ENCODE results near the gene MMP12. TPM values are rescaled to one million over a fixed set of nuclear protein-coding genes. Genes with fewer than 3 reads are reported as not detected.
"Not testable (repeated sequence)": the region's sequence is repeated elsewhere in the genome, so short reads cannot be mapped to it uniquely, and the experiment has no call there.

Gene MMP12
- total RNA-seq, 1 donor from 2014 or later: not detected

DNA sequence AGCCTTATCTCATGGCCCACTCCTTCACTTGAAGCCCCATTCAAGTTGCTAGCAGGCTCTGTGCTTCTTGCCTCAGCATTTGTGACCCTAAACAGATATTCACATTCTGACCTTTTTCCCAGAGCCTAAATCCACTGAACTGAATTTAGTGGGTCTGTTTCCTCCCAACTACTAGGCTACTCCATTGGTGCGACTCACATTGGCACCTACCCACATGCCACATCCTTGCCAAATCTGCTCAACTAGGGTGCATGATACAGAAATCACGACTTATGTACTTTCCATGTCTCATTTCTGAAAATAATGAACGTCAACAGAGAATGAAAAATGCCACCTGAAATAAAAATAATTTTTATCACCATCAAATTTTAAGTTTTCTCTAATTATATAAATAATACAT, 8.4 kb upstream of the MMP12 start:
- H3K4me1 Mint-ChIP-seq: no peaks in the 10 kb centered on the region
- H3K9me3 Mint-ChIP-seq: no peaks in the 10 kb centered on the region
- no peak for DNase-seq (ENCODE audit: low spot score in 2 of 2, unreplicated experiment in 2 of 2)
- H3K27ac Mint-ChIP-seq: no peak overlapping the region
- TF ChIP-seq, protein P1, sequence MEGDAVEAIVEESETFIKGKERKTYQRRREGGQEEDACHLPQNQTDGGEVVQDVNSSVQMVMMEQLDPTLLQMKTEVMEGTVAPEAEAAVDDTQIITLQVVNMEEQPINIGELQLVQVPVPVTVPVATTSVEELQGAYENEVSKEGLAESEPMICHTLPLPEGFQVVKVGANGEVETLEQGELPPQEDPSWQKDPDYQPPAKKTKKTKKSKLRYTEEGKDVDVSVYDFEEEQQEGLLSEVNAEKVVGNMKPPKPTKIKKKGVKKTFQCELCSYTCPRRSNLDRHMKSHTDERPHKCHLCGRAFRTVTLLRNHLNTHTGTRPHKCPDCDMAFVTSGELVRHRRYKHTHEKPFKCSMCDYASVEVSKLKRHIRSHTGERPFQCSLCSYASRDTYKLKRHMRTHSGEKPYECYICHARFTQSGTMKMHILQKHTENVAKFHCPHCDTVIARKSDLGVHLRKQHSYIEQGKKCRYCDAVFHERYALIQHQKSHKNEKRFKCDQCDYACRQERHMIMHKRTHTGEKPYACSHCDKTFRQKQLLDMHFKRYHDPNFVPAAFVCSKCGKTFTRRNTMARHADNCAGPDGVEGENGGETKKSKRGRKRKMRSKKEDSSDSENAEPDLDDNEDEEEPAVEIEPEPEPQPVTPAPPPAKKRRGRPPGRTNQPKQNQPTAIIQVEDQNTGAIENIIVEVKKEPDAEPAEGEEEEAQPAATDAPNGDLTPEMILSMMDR (IDR thresholded peaks at IDR 0.05; ENCODE audit: unreplicated experiment): no peak
- H3K27me3 Mint-ChIP-seq (ENCODE audit: low read depth): peaks cover 2% of the 10 kb centered on the region
- H3K4me3 Mint-ChIP-seq: no peak overlapping the region
- no peaks in the 10 kb centered on the region for H3K36me3 Mint-ChIP-seq

DNA sequence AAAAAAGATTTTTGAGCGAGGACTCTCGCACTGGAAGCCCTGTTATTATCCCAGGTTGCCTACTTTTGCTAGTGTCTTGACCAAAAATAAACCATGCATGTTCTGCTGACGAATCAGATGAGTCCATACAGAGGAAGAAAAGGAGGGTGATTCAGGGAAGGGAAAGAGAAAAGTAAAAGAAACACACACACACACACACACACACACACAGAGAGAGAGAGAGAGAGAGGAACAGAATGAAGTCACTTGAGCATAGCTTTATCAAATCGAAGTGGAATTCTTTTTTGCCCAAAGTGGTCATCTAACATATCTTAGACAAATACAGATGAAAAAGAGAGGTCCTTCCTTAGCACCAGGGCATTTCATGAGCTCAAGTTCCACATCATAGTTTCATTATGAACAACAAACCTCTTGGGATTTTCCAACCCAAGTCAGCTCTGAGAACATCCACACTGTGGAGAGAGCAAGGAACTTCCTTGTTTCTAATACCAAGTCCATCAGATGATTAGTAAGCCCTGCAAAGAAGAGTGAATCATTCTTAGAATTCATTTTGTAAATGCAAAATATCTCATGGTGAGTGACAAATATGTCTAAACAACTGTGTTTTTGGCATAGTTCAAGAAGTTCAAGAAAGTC, 7.7 kb upstream of the MMP12 start:
- Mint-ChIP-seq H3K4me3 (no peak overlapping the region), H3K9me3 (no peaks in the 10 kb centered on the region), H3K4me1 (no peaks in the 10 kb centered on the region), H3K27me3 (ENCODE audit: low read depth) (peaks cover 2% of the 10 kb centered on the region), H3K36me3 (no peaks in the 10 kb centered on the region), H3K27ac (no peak overlapping the region)
- TF ChIP-seq, protein P1 (IDR thresholded peaks at IDR 0.05; ENCODE audit: unreplicated experiment): no peak
- no peak for DNase-seq (ENCODE audit: low spot score in 2 of 2, unreplicated experiment in 2 of 2)

DNA sequence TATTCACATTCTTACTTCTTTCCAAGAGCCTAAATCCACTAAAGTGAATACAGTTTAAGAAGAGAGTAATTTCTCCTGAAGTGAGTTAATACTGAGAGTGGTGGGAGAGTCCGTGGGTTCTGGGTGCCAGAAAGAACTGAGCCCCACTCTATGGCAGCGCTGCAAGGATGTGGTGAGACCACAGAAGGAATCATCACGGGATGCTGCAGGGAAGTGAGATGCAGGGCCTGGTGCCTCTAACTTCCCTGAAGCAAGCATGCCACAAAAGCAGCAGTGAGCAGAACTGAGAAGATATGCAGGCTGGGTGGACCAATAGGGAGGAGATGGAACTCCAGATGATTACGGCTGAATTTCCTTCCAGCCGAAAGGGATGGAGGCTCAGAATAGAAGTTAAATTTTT, 5.0 kb upstream of the MMP12 start:
- H3K36me3 Mint-ChIP-seq: no peaks in the 10 kb centered on the region
- no peak for DNase-seq (ENCODE audit: low spot score in 2 of 2, unreplicated experiment in 2 of 2)
- TF ChIP-seq, protein P1 (IDR thresholded peaks at IDR 0.05; ENCODE audit: unreplicated experiment): no peak
- no peaks in the 10 kb centered on the region for H3K4me1 Mint-ChIP-seq
- H3K4me3 Mint-ChIP-seq: no peak overlapping the region
- no peaks in the 10 kb centered on the region for H3K9me3 Mint-ChIP-seq
- H3K27ac Mint-ChIP-seq: no peak overlapping the region
- H3K27me3 Mint-ChIP-seq (ENCODE audit: low read depth): peaks cover 2% of the 10 kb centered on the region

DNA sequence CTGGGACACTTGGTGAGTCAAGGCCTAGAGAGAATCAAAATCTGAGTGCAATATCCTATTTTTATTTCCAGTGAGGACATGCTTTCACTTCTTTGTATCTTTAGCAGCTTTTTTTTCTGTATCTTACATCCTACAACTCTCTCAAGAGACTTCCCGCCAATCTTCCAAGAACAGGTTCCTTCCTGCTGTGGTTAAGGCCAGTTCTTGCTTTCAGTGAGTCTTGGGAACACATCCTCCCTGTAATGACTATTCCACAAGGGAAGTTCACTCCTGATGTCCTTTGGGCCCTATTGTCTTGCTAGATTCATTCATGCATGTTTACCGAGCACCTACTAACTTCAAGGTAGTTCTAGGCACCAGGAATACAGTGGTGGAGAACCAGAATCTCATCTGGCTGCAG, 3.8 kb upstream of the MMP12 start:
- TF ChIP-seq, protein P1 (IDR thresholded peaks at IDR 0.05; ENCODE audit: unreplicated experiment): no peak
- Mint-ChIP-seq H3K27ac (no peak overlapping the region), H3K27me3 (ENCODE audit: low read depth) (peaks cover 2% of the 10 kb centered on the region), H3K4me3 (no peak overlapping the region), H3K9me3 (no peaks in the 10 kb centered on the region), H3K4me1 (no peaks in the 10 kb centered on the region), H3K36me3 (no peaks in the 10 kb centered on the region)
- DNase-seq (ENCODE audit: low spot score in 2 of 2, unreplicated experiment in 2 of 2): no peak

DNA sequence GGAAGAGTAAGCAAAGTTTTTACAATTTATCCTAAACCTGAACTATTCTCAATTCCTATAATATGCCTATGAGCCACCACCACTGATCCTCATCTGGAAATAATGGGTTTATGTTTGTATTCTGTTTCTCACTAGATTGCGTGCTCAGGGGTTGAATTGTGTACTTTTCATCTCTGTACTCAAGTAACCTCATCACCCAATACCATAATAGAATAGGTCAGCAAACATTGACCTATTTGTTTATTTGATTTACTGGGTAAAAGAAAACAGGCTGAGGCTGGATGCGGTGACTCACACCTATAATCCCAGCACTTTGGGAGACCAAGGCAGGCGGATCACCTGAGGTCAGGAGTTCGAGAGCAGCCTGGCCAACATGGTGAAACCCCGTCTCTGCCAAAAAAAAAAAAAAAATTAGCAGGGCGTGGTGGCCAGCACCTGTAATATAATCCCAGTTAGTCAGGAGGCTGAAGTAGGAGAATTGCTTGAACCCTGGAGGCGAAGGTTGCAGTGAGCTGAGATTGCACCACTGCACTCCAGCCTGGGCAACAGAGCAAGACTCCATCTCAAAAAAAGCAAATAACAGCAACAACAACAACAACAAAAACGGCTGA, 5.3 kb downstream of the MMP12 start:
- not testable (repeated sequence) for H3K9me3 Mint-ChIP-seq; H3K4me3 Mint-ChIP-seq; H3K27ac Mint-ChIP-seq; H3K4me1 Mint-ChIP-seq; DNase-seq (ENCODE audit: low spot score in 2 of 2, unreplicated experiment in 2 of 2); H3K27me3 Mint-ChIP-seq (ENCODE audit: low read depth); H3K36me3 Mint-ChIP-seq

DNA sequence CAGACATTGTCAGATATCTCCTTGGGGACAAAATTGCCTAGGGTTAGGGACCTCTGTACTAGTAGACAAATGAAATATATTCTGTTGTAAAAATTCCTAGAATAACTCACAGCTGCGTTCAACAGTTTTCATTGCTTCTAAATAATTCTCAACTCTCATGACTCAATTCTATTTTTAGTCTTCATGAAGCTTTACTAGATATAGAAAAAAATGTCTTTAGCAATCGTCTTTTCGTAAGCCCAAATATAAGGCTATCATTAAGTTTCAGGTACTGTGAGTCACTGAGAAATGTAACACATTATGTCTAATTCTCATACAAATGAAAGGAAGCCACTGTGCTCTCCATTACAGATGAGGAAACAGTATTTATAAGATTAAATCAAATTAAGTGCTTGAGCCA, 6.4 kb downstream of the MMP12 start:
- no peak for DNase-seq (ENCODE audit: low spot score in 2 of 2, unreplicated experiment in 2 of 2)
- H3K9me3 Mint-ChIP-seq: no peaks in the 10 kb centered on the region
- H3K4me3 Mint-ChIP-seq: no peak overlapping the region
- TF ChIP-seq, protein P1 (IDR thresholded peaks at IDR 0.05; ENCODE audit: unreplicated experiment): no peak
- H3K27ac Mint-ChIP-seq: no peak overlapping the region
- H3K4me1 Mint-ChIP-seq: peaks cover 5% of the 10 kb centered on the region
- no peaks in the 10 kb centered on the region for H3K36me3 Mint-ChIP-seq
- no peaks in the 10 kb centered on the region for H3K27me3 Mint-ChIP-seq (ENCODE audit: low read depth)

Data from mesothelial cell of epicardium (in vitro differentiated cells).